Stimulated activated CD4-positive, alpha-beta T cell treated with anti-CD3 and anti-CD28 coated beads, Interleukin-12 subunit alpha, Interleukin-12 subunit beta, amount 100 ng/mL, for 48 hours (primary cell): ENCODE data around the gene ZRANB1.

ENCODE experiments used
- DNase-seq, 3 donors: peaks; one replicate each; pipeline ENCODE4 v3.0.0-alpha.2; 2020; ENCODE audit warnings: low read depth in 2 of 3, low spot score in 1 of 3

The ZRANB1 gene

DNA sequence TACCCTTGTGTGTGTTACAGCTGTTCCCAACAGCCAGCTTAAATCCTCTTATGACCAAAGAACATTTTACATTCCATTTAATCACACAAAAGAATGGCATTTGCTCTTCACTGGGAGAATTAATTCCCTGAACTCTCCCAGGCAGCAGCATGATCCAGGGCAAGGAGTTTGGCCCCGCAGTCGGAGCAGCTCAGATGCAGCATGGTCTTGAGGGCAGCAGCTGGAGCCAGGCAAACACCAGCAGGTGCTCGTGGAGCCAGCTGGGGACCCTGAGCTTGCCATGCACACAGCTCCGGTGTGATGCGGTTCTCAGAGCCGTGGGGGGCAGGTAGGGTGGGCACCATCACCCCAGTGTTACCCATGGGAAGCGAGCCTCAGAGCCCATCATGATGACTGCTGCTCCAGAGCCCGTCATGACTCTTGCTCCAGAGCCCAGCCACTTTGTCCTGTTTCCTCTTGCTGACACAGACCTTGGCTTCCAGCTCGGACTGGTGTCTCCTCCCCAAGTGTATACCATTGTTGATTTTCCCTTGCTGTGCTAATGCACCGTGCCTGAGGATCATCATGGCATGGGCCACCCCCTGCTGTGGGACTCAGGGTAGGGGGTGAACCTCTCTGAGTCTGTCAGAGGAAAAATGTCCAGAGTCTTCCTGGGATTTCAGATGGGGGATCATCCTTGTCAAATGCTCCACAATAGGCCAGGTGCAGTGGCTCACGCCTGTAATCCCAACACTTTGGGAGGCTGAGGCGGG lies 75.8 kb downstream of the ZRANB1 start:
- no peak for DNase-seq

DNA sequence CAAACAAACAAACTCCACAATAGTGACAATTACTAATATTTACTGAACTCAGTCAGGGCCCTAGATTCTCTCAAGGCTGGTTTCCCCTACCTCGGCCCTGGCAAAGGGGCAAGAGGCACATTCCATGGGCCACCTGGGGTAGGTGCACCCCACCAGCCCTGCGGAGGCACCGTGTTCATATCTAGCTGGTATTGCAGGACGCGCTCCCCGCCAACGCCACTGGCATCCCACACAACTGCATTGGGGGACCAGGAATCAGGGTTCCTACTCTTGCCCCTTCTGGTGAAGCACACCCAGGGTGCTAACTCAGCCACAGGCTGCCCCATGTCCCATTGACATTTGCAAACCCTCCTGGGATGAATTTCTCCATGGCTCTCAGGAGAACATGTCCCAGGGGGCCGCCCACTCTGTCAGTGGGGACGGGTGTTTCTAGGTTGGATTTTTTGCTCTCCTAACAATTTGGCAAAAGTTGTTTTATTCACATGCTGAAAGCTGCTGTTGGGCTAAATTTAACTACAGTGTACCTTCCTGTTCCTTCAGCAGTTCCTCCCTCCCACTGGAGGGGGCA lies 76.7 kb downstream of the ZRANB1 start:
- DNase-seq = no peak

DNA sequence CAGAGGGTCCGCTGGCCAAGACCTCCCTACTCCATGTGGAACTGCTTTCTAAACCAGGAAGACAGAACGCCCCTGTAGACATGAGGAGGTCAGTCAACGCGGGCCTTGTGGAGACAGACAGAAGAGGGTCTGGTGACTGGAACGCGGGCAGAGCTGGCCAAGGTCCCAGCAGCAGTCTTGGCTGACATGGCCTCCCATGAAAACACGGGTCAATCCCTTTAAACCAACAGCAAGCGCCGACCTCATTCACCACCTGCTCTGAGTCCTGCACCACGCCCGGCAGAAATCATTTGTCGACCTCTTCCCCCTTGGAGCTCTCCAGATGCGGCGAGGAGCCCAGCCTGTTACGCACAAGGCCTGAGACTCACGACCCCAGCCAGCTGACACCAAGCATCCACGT lies 78.5 kb downstream of the ZRANB1 start:
- no peak for DNase-seq

- no peak for DNase-seq
These were observed 78.9 kb downstream of the ZRANB1 start for GRCh38 chr10:125020871-125021270.

DNA sequence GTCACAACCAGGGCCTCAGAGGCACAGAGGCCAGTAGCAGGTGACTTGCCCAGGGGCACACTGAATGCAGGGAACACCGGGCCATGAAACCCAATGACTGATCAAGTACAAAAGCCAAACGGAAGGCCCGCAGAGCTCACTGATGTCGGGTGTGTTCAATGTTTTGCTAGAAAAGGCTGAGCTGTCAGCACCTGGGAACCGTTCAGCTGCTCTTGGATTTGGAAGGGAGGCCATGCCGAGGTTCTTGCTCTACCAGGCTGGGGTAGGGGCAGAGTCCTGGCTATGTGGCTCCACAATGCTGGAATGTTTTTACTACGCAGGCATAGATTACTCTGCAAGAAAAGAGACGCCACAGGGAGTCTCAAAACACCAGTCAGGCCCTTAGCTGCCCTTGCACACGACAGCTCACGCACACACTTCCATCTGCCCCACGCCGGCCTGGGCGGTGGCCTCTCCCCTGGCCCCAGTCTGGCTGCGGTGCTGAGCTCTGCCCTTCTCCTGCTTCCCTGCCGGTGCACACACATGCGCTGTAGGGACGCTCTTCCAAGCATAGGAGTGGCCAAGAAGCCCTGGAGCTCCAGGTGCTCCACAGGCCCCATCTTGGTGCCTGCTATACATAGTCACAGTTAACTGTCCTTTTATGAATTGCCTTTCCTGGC lies 79.9 kb downstream of the ZRANB1 start:
- DNase-seq = no peak

DNA sequence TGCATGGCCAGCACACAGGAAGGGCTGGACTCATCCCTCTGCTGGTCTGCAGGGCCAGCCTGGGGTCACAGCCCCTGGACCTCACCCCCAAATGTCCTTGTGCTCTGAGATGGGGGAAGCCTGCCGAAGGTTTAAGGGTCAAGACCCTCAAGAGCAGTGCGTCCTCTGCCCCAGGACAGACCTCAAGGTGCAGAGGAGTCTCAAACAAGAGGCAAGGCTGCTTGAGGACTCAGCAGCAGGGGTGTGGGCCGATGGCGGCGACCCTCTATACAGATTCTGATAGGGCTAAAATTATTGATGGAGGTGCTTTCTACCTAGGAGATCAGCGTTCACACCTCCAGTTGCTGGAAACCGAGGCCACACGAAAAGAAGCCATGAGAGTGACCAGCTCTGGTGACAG lies 80.7 kb downstream of the ZRANB1 start:
- DNase-seq = no peak

DNA sequence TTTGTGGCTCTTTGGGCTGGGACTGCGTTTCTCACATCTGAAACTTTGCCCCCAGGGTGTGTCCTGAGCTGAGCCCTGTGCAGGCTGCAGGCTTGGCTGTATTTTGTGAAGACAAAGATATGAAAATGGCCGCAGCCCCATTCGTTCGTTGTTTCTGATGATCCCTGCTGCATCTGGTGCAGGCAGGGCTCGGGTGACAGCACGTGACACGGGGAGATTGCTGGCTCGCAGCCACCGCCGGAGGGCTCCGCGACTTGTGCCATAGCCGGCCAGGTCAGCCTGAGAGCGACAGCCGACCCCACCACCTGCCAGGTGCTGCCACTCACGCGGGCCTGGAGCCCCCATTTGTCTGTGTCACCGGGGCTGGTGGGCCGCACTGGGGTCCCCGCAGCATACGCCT lies 81.3 kb downstream of the ZRANB1 start:
- DNase-seq = no peak

DNA sequence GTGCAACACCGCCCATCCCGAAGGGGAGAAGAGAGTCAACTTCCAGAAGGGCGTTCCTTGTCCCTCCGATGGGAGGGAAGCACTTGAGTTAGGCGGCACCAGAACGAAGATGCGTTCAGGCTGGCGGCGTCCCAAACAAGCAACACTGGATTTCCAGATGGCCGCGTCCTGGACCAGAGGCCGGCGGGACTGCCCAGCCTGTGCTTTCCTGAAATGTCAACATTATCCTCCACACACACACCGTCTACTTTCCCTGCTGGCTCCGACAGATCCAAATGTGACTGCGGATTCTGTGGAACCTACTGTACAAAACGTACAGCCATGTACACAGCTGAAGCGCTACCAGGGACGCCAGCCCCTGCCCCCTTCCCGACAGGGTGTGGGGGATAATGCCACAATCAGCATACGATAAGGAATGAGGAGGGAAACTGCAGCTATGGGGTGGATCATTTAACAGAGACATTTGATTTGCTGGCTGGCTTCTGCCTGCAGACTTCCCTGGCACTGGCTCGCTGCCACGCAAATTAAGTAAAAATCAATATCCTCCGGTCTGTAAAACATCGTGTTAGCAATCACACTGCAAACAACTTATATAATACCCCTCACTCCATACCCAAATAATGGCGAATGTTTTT lies 82.1 kb downstream of the ZRANB1 start:
- no peak for DNase-seq

- DNase-seq = no peak
These were observed 82.7 kb downstream of the ZRANB1 start for GRCh38 chr10:125024497-125025234.

GRCh38 chr10:125025341-125025740 lies 83.4 kb downstream of the ZRANB1 start:
- no peak for DNase-seq

- no peak for DNase-seq
These were observed 84.4 kb downstream of the ZRANB1 start for GRCh38 chr10:125026036-125026931.

DNA sequence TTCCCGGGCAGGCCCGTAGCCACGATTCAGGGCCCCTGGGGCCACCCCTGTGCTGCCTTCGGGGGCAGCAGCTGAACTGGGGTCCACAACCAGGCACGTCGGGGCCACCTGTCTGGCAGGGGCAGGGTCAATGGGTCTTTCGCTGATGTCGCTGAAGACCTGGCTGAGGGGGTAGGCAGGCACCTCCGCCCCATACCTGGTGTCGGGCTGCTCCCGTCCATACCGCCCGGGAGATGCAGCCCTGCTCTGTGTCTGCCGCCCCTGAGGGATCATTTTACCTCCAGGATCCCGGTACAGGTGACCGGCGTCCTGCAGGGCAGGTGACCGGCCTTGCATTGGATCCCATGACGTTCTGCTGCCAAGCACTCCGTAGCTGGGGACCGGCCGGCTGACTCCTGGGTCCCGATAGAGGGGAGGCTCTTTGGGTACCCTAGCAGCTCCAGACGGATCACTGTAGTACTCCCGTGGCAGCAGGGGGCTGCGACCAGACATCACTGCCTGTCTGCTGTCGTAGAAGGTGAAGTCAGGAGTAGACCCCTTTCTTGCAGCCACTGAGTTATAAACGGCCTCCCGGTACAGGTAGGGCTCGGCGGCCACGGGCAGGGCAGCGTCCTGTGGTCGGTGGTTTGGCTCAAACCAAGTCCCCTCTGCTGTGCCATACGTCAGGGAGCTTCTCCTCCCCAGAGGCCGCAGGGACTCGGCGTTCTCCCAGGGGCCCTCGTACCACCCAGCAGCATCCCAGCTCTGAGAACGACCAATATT lies 85.2 kb downstream of the ZRANB1 start:
- no peak for DNase-seq

GRCh38 chr10:125027871-125028869 lies 86.2 kb downstream of the ZRANB1 start:
- DNase-seq = no peak

GRCh38 chr10:125029584-125030242 lies 87.8 kb downstream of the ZRANB1 start:
- DNase-seq = no peak

DNA sequence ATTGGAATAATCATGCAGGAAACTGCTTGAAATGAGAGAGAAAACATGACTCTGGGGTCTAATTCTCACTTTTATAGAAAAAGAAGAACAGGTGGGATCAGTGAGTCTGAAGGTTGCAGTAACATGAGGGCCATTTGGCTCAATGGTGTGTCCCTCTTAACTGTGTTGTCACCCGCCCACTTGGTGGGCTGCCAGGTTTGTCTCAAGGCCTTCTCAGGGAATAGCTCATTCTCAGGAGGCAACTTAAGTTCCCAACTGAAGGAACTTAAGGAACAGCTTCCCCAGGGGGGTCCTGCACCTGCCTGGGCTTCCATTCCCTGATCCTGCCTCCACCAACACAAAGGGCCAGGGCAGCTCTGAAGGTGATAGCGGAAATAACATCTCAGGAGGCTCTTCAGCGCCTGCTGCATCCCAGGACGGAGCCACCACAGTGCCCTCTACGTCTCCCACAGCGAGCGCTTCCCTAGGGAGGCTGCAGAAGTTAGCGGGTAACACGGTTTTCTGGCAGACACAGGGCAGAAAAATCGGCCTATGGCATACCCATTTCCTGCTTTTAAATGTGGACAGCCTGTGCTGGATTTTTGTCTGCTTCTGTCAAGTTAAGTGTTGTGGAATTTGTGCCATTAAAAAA lies 88.8 kb downstream of the ZRANB1 start:
- no peak for DNase-seq

DNA sequence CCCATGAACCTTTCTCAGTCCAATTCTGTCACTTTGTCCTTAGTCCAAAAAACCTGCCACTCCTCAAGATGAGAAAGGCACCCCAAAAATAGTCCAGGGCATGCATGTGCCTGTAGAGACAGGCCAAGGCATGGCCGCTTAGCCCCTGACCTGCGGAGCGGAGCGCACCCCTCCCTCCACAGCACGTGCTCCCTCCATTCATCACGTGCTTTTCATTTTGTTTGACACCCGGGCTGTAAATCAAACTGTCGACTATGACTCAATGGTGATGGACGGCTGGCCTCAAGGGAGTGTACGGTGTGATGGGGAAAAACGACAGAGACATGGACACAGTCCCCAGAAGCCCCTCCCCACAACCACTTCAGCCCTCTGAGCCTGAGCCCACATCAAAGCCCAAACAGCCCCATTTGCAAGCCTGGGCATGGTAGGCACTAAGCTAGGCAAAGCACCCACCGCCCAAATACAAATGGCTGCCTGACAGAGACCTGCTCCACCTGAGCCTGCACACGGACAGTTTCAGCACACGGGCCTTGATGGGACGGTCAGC lies 90.6 kb downstream of the ZRANB1 start:
- no peak for DNase-seq
